Adrenal gland (tissue), 12 donors: ENCODE results near the gene SLIT3. TPM values are rescaled to one million over a fixed set of nuclear protein-coding genes. Genes with fewer than 3 reads are reported as not detected.

Experiments used
- DNase-seq, 7 donors: peaks; one replicate each; pipeline ENCODE4 v3.0.0-alpha.2; 2019 to 2020
- H3K27ac ChIP-seq, 5 donors: fragments of 200-600 bp; sonication (generic) in 4 of 5; 1 replicate in 3 of 5; 2 replicates in 2 of 5; pipeline versions ENCODE4 v1.5.1 to v1.8.0; 2016 to 2020; ENCODE audit warnings: mild to moderate bottlenecking in 1 of 5
- H3K27me3 ChIP-seq: fragments of 200-600 bp; 2 replicates; pipeline ENCODE4 v1.8.0; 2021
- H3K36me3 ChIP-seq, 2 donors: fragments of 200-600 bp; replicated peaks in 1 of 2; 1 replicate in 1 of 2; 2 replicates in 1 of 2; pipeline versions ENCODE4 v1.5.1 to v1.8.0; 2018 to 2022
- H3K4me1 ChIP-seq, 2 donors: fragments of 200-600 bp; replicated peaks in 1 of 2; 1 replicate in 1 of 2; 2 replicates in 1 of 2; pipeline versions ENCODE4 v1.5.1 to v1.8.0; 2018 to 2021
- H3K4me3 ChIP-seq, 4 donors: fragments of 200-600 bp; sonication (generic) in 3 of 4; one replicate each; pipeline ENCODE4 v1.5.1; 2016 to 2018
- H3K9me3 ChIP-seq, 3 donors: fragments of 200-600 bp; sonication (generic) in 1 of 3; replicated peaks in 1 of 3; 1 replicate in 2 of 3; 2 replicates in 1 of 3; pipeline versions ENCODE4 v1.5.1 to v1.8.0; 2016 to 2021
- POLR2A ChIP-seq, 2 donors: fragments of 450-650 bp; IDR thresholded peaks; one replicate each; pipeline ENCODE4 v1.6.1; 2017; ENCODE audit warnings: antibody characterized with exemption in 2 of 2, mild to moderate bottlenecking in 2 of 2, moderate library complexity in 1 of 2
- WGBS, 4 donors: extraction: QIAGEN DNeasy Blood & Tissue Kit in 2 of 4; methylation state at CpG; one replicate each; pipeline versions ENCODE4 v1.1.5 to v1.1.7; 2013 to 2017; 5-methylcytosine and 5-hydroxymethylcytosine counted together
- intact Hi-C, 2 donors: fragments of 100-400 bp; cut with DNase I; formaldehyde crosslinking; loops; one replicate each; pipeline versions ENCODE4 v1.14.1 to v1.15.0; 2022 to 2023
- polyA plus RNA-seq, 3 donors: library from polyadenylated mRNA; stranded (reverse); fragments of 200-250 nt in 2 of 3; fragments of 350-450 nt in 1 of 3; fragmentation: Illumina TruSeq in 1 of 3; extraction: RNeasy Lipid Tissue Mini Kit (QIAGEN cat#74804) in 1 of 3; gene quantifications; one replicate each; pipeline ENCODE4 v1.2.3, GENCODE V29; 2013 to 2014
- total RNA-seq, 9 donors: library from RNA; depleted of rRNA in 4 of 9; stranded (reverse); fragments of >200 nt in 4 of 9; fragments of 120-200 nt in 1 of 9; fragmentation: NEBNext Ultra II Directional in 1 of 9; extraction: Animal tissue kit (Norgen Biotek cat#: 25700) in 1 of 9; gene quantifications; one replicate each; pipeline versions ENCODE4 v1.1.0 to v1.2.4, GENCODE V29; 2013 to 2023
- TF ChIP-seq, protein P1 (sequence below), 6 experiments: fragments of 450-650 bp in 4 of 6; fragments of 200-600 bp in 2 of 6; sonication (generic) in 1 of 6; IDR thresholded peaks; 1 replicate in 5 of 6; 2 replicates in 1 of 6; pipeline versions ENCODE4 v1.5.1 to v1.8.0; 2016 to 2021; ENCODE audit warnings: antibody characterized with exemption in 6 of 6, mild to moderate bottlenecking in 2 of 6, moderate library complexity in 1 of 6
- donor health status: healthy with polysubstance abuse.
- donor health status: Bipolar disorder and iron deficiency.
- donor health status: DM: yes; HTN: yes; CAD: no.
- donor health status: DM: no; HTN: no; CAD: no.
- donor health status: DM: no; HTN: no; CAD: no.
- donor health status: DM: yes; HTN: yes; CAD: no.

Gene SLIT3
- total and polyA plus RNA-seq, 12 donors, result 10.0 to 94.1 (median 32.8) TPM

- H3K27me3 ChIP-seq, result no peaks in the 10 kb centered on the region
- no peaks in the 10 kb centered on the region for H3K36me3 ChIP-seq
- no peak overlapping the region for H3K27ac ChIP-seq
- no peak overlapping the region for H3K4me3 ChIP-seq
- TF ChIP-seq POLR2A (IDR thresholded peaks at IDR 0.05), result no peak
- TF ChIP-seq, protein P1, sequence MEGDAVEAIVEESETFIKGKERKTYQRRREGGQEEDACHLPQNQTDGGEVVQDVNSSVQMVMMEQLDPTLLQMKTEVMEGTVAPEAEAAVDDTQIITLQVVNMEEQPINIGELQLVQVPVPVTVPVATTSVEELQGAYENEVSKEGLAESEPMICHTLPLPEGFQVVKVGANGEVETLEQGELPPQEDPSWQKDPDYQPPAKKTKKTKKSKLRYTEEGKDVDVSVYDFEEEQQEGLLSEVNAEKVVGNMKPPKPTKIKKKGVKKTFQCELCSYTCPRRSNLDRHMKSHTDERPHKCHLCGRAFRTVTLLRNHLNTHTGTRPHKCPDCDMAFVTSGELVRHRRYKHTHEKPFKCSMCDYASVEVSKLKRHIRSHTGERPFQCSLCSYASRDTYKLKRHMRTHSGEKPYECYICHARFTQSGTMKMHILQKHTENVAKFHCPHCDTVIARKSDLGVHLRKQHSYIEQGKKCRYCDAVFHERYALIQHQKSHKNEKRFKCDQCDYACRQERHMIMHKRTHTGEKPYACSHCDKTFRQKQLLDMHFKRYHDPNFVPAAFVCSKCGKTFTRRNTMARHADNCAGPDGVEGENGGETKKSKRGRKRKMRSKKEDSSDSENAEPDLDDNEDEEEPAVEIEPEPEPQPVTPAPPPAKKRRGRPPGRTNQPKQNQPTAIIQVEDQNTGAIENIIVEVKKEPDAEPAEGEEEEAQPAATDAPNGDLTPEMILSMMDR (IDR thresholded peaks at IDR 0.05), result no peak
- peaks cover 0 to 25% of the 10 kb centered on the region in 2 donors for H3K4me1 ChIP-seq
- DNase-seq, result no peak
- no peaks in the 10 kb centered on the region for H3K9me3 ChIP-seq
- intact Hi-C loops, result no loop called here
- WGBS, 4 donors, result 71 to 81% (median 78%) methylated on average over 1 of the region's 1 CpG
These were observed 275.4 kb downstream of the SLIT3 start for GRCh38 chr5:169025491-169025890.

- DNase-seq, result peak in 1 of 7 donors; percentile 69
- Histone ChIP-seq H3K27ac (no peak overlapping the region), H3K27me3 (no peaks in the 10 kb centered on the region), H3K9me3 (no peaks in the 10 kb centered on the region), H3K4me1 (peaks cover 0 to 21% of the 10 kb centered on the region in 2 donors), H3K36me3 (no peaks in the 10 kb centered on the region), H3K4me3 (no peak overlapping the region)
- TF ChIP-seq POLR2A (IDR thresholded peaks at IDR 0.05), result no peak
- TF ChIP-seq, protein P1 (IDR thresholded peaks at IDR 0.05), result no peak
- 67 to 74% (median 70%) methylated on average over 11 of the region's 11 CpGs for WGBS, 4 donors
- intact Hi-C loops, result no loop called here
These were observed 276.5 kb downstream of the SLIT3 start for GRCh38 chr5:169024421-169024820.

GRCh38 chr5:169022718-169023117 is 278.2 kb downstream of the SLIT3 start:
- WGBS, 4 donors, result 77 to 90% (median 85%) methylated on average over 4 of the region's 4 CpGs
- TF ChIP-seq, protein P1 (IDR thresholded peaks at IDR 0.05), result no peak
- no peak for TF ChIP-seq POLR2A (IDR thresholded peaks at IDR 0.05)
- no peak for DNase-seq
- intact Hi-C loops, result no loop called here
- no peak overlapping the region for H3K4me3 ChIP-seq
- H3K9me3 ChIP-seq, result no peaks in the 10 kb centered on the region
- no peaks in the 10 kb centered on the region for H3K27me3 ChIP-seq
- H3K27ac ChIP-seq, result no peak overlapping the region
- no peaks in the 10 kb centered on the region for H3K36me3 ChIP-seq
- peaks cover 0 to 8% of the 10 kb centered on the region in 2 donors for H3K4me1 ChIP-seq

GRCh38 chr5:169020102-169020501 is 280.8 kb downstream of the SLIT3 start:
- H3K4me1 ChIP-seq, result no peaks in the 10 kb centered on the region
- intact Hi-C loops, result no loop called here
- H3K27me3 ChIP-seq, result no peaks in the 10 kb centered on the region
- H3K36me3 ChIP-seq, result no peaks in the 10 kb centered on the region
- H3K4me3 ChIP-seq, result no peak overlapping the region
- no peak for TF ChIP-seq POLR2A (IDR thresholded peaks at IDR 0.05)
- TF ChIP-seq, protein P1 (IDR thresholded peaks at IDR 0.05), result no peak
- peak overlapping the region in 1 of 5 donors; percentile 36 for H3K27ac ChIP-seq
- 25 to 37% (median 33%) methylated on average over 2 of the region's 2 CpGs for WGBS, 4 donors
- no peak for DNase-seq
- no peaks in the 10 kb centered on the region for H3K9me3 ChIP-seq
